GM19099 (cell line): ENCODE measurements around the gene KIAA1549.

ENCODE experiments used
- POLR2A ChIP-seq: IDR thresholded peaks from 3 replicates; pipeline ENCODE4 v1.6.1; 2011; ENCODE audit warnings: low read depth; ENCODE audit not compliant: insufficient read length; ENCODE audit errors: extremely low read depth

Gene KIAA1549

GRCh38 chr7:138889582-138890498, 91.3 kb downstream of the KIAA1549 start:
- no peak for TF ChIP-seq POLR2A

GRCh38 chr7:138887872-138888656, 93.1 kb downstream of the KIAA1549 start:
- TF ChIP-seq POLR2A: no peak

GRCh38 chr7:138887085-138887710, 94.0 kb downstream of the KIAA1549 start:
- TF ChIP-seq POLR2A: no peak

- TF ChIP-seq POLR2A: no peak
Observed at GRCh38 chr7:138886501-138886917, 94.7 kb downstream of the KIAA1549 start.

GRCh38 chr7:138885383-138886147, 95.6 kb downstream of the KIAA1549 start:
- TF ChIP-seq POLR2A: no peak

- no peak for TF ChIP-seq POLR2A
Observed at GRCh38 chr7:138882249-138882648, 98.9 kb downstream of the KIAA1549 start.

- no peak for TF ChIP-seq POLR2A
Observed at GRCh38 chr7:138881579-138882188, 99.5 kb downstream of the KIAA1549 start.

GRCh38 chr7:138880881-138881578, 100.2 kb downstream of the KIAA1549 start:
- TF ChIP-seq POLR2A: no peak

- no peak for TF ChIP-seq POLR2A
Observed at GRCh38 chr7:138879356-138879755, 101.8 kb downstream of the KIAA1549 start.

- TF ChIP-seq POLR2A: no peak
Observed at GRCh38 chr7:138878856-138879255, 102.3 kb downstream of the KIAA1549 start.

GRCh38 chr7:138878051-138878450, 103.1 kb downstream of the KIAA1549 start:
- TF ChIP-seq POLR2A: no peak

GRCh38 chr7:138876326-138876725, 104.9 kb downstream of the KIAA1549 start:
- no peak for TF ChIP-seq POLR2A

GRCh38 chr7:138875794-138876193, 105.4 kb downstream of the KIAA1549 start:
- no peak for TF ChIP-seq POLR2A
